Neural progenitor cell (in vitro differentiated cells): ENCODE measurements around the gene ZFTA.

Experiments
- CTCF ChIP-seq: fragments of 200-600 bp; sonication (generic); IDR thresholded peaks from 2 replicates; pipeline ENCODE4 v1.5.1; 2017; ENCODE audit warnings: antibody characterized with exemption, mild to moderate bottlenecking
- EZH2 ChIP-seq: fragments of 200-600 bp; sonication (generic); IDR thresholded peaks from 2 replicates; pipeline ENCODE4 v1.6.1; 2017; ENCODE audit warnings: antibody characterized with exemption, mild to moderate bottlenecking, moderate library complexity
- EZH2phosphoT487 ChIP-seq: fragments of 200-600 bp; sonication (generic); IDR thresholded peaks from 2 replicates; pipeline ENCODE4 v1.6.1; 2017; ENCODE audit warnings: antibody characterized with exemption

GRCh38 chr11:63763496-63764339 is 4.9 kb downstream of the ZFTA start:
- TF ChIP-seq EZH2 (no peak), EZH2phosphoT487 (no peak), CTCF (no peak)
